ENCODE results near the gene GIMAP7.

The GIMAP7 gene

DNA sequence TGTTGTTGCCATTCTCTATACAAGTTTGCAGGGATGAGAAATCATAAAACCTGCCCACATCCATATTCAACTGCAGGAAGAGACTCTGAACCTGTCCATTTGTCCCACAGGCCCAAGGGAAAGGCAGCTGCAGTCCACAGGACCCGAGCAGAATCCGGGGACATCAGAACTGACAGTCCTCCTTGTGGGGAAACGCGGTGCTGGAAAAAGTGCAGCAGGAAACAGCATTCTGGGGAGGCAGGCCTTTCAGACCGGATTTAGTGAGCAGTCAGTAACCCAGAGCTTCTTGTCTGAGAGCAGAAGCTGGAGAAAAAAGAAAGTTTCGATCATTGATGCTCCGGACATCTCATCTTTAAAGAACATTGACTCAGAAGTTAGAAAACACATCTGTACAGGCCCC lies 40.8 kb upstream of the GIMAP7 start:
- Histone ChIP-seq H3K27ac (ENCODE audit: low read depth, low read length) (no peak overlapping the region), H3K36me3 (ENCODE audit: control insufficient read depth, insufficient read depth, low read length) (no peaks in the 10 kb centered on the region), H3K9ac (ENCODE audit: low read length) (no peak overlapping the region), H3K4me3 (ENCODE audit: low read length) (no peak overlapping the region), H3K79me1 (ENCODE audit: low read length) (no peaks in the 10 kb centered on the region), H3K4ac (ENCODE audit: low read depth, low read length) (no peak overlapping the region), H3K4me2 (ENCODE audit: low read length) (no peak overlapping the region), H3K27me3 (ENCODE audit: insufficient read depth, low read length, poor library complexity) (no peaks in the 10 kb centered on the region), H3K23ac (ENCODE audit: low read length) (no peak overlapping the region), H4K5ac (ENCODE audit: low read length) (no peak overlapping the region), H3K4me1 (ENCODE audit: control insufficient read depth, low read depth, low read length) (no peaks in the 10 kb centered on the region), H3K56ac (ENCODE audit: low read length) (no peak overlapping the region), H2AK5ac (ENCODE audit: low read length) (no peak overlapping the region), H4K8ac (ENCODE audit: low read depth, low read length) (no peak overlapping the region), H2BK120ac (ENCODE audit: low read depth, low read length) (no peak overlapping the region), H2BK15ac (replicated peaks; ENCODE audit: low read depth) (no peak overlapping the region), H2BK5ac (ENCODE audit: low read length) (no peak overlapping the region), H3K79me2 (ENCODE audit: control insufficient read depth, insufficient read depth, low read length) (no peaks in the 10 kb centered on the region), H3K18ac (ENCODE audit: low read length) (no peak overlapping the region)
- DNase-seq = no peak
- no CpG with 5 or more reads among the region's 7 CpGs for WGBS (ENCODE audit: extremely low coverage, insufficient coverage, low lambda C conversion rate)

DNA sequence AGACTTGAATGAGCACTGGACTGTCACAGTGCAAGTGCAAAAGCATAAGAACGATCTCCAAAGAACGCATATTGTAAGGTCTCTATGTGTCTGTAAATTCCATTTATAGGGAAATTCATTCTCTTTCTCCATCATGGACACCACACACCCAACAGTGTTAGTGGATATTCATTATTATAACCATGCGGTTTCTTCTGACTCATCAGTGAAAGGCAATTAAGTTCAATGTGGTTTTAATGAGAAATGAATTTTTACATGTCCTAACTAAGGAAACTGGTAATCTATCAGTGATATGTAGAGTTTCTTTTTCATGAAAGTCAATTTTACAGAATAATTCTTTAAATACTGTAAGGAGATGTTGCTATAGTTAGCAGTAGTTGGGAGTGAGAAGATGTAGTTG lies 38.4 kb upstream of the GIMAP7 start:
- H3K36me3 ChIP-seq (ENCODE audit: control insufficient read depth, insufficient read depth, low read length) = no peaks in the 10 kb centered on the region
- no peak overlapping the region for H3K4me3 ChIP-seq (ENCODE audit: low read length)
- no peak overlapping the region for H3K18ac ChIP-seq (ENCODE audit: low read length)
- H3K79me2 ChIP-seq (ENCODE audit: control insufficient read depth, insufficient read depth, low read length) = no peaks in the 10 kb centered on the region
- no peak overlapping the region for H3K9ac ChIP-seq (ENCODE audit: low read length)
- H2BK5ac ChIP-seq (ENCODE audit: low read length) = no peak overlapping the region
- H3K56ac ChIP-seq (ENCODE audit: low read length) = no peak overlapping the region
- H3K4me1 ChIP-seq (ENCODE audit: control insufficient read depth, low read depth, low read length) = no peaks in the 10 kb centered on the region
- no peak overlapping the region for H3K27ac ChIP-seq (ENCODE audit: low read depth, low read length)
- no peak overlapping the region for H3K4ac ChIP-seq (ENCODE audit: low read depth, low read length)
- H3K23ac ChIP-seq (ENCODE audit: low read length) = no peak overlapping the region
- H3K4me2 ChIP-seq (ENCODE audit: low read length) = no peak overlapping the region
- no peak overlapping the region for H2BK15ac ChIP-seq (replicated peaks; ENCODE audit: low read depth)
- H4K8ac ChIP-seq (ENCODE audit: low read depth, low read length) = no peak overlapping the region
- H2BK120ac ChIP-seq (ENCODE audit: low read depth, low read length) = no peak overlapping the region
- H3K79me1 ChIP-seq (ENCODE audit: low read length) = no peaks in the 10 kb centered on the region
- DNase-seq = no peak
- WGBS (ENCODE audit: extremely low coverage, insufficient coverage, low lambda C conversion rate) = no CpG with 5 or more reads among the region's 3 CpGs
- H4K5ac ChIP-seq (ENCODE audit: low read length) = no peak overlapping the region
- H3K27me3 ChIP-seq (ENCODE audit: insufficient read depth, low read length, poor library complexity) = no peaks in the 10 kb centered on the region
- no peak overlapping the region for H2AK5ac ChIP-seq (ENCODE audit: low read length)

- Histone ChIP-seq H3K4me2 (ENCODE audit: low read length) (no peak overlapping the region), H4K5ac (ENCODE audit: low read length) (no peak overlapping the region), H3K79me1 (ENCODE audit: low read length) (no peaks in the 10 kb centered on the region), H4K8ac (ENCODE audit: low read depth, low read length) (no peak overlapping the region), H3K23ac (ENCODE audit: low read length) (no peak overlapping the region), H2BK5ac (ENCODE audit: low read length) (no peak overlapping the region), H2BK15ac (replicated peaks; ENCODE audit: low read depth) (no peak overlapping the region), H3K27ac (ENCODE audit: low read depth, low read length) (no peak overlapping the region), H2AK5ac (ENCODE audit: low read length) (no peak overlapping the region), H3K18ac (ENCODE audit: low read length) (no peak overlapping the region), H3K27me3 (ENCODE audit: insufficient read depth, low read length, poor library complexity) (no peaks in the 10 kb centered on the region), H3K4ac (ENCODE audit: low read depth, low read length) (no peak overlapping the region), H3K4me1 (ENCODE audit: control insufficient read depth, low read depth, low read length) (no peaks in the 10 kb centered on the region), H3K9ac (ENCODE audit: low read length) (no peak overlapping the region), H2BK120ac (ENCODE audit: low read depth, low read length) (no peak overlapping the region), H3K79me2 (ENCODE audit: control insufficient read depth, insufficient read depth, low read length) (no peaks in the 10 kb centered on the region), H3K4me3 (ENCODE audit: low read length) (no peak overlapping the region), H3K36me3 (ENCODE audit: control insufficient read depth, insufficient read depth, low read length) (no peaks in the 10 kb centered on the region), H3K56ac (ENCODE audit: low read length) (no peak overlapping the region)
- no CpG with 5 or more reads among the region's 25 CpGs for WGBS (ENCODE audit: extremely low coverage, insufficient coverage, low lambda C conversion rate)
- no peak for DNase-seq
Measured at GRCh38 chr7:150476819-150477631, 37.6 kb upstream of the GIMAP7 start.

DNA sequence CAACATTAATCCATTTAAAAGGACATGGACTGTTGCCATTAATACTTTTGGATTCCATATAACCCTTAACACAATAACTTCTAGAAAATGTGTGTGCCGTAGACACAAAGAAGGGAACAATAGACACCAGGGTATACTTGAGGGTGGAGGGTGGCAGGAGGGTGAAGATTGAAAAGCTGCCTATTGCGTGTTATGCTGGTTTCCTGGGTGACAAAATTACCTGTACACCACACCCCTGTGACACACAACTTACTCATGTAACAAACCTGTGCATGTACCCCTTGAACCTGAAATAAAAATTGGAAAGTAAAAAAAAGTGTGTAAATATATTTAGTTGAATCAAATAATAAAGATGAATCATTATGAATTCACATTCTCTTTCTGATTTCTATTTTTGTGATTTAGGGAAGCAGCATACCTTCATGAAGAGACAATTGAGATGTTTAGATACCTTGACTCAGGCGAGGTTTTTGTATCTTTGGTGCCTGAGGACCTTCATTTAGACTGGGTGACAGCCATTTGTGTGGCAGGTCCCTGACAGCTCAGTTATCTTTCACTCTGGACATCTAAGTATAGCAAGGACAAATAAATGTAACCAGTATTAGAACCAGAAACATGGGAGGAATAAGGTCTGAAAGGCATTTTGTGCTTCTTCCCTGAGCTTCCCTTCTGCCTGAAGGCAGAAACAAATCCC lies 35.5 kb upstream of the GIMAP7 start:
- Histone ChIP-seq H3K79me1 (ENCODE audit: low read length) (no peaks in the 10 kb centered on the region), H2BK15ac (replicated peaks; ENCODE audit: low read depth) (no peak overlapping the region), H3K56ac (ENCODE audit: low read length) (no peak overlapping the region), H2BK120ac (ENCODE audit: low read depth, low read length) (no peak overlapping the region), H3K27me3 (ENCODE audit: insufficient read depth, low read length, poor library complexity) (no peaks in the 10 kb centered on the region), H3K18ac (ENCODE audit: low read length) (no peak overlapping the region), H2BK5ac (ENCODE audit: low read length) (no peak overlapping the region), H2AK5ac (ENCODE audit: low read length) (no peak overlapping the region), H3K4me3 (ENCODE audit: low read length) (no peak overlapping the region), H3K4me1 (ENCODE audit: control insufficient read depth, low read depth, low read length) (no peaks in the 10 kb centered on the region), H3K36me3 (ENCODE audit: control insufficient read depth, insufficient read depth, low read length) (no peaks in the 10 kb centered on the region), H4K5ac (ENCODE audit: low read length) (no peak overlapping the region), H3K4me2 (ENCODE audit: low read length) (no peak overlapping the region), H3K27ac (ENCODE audit: low read depth, low read length) (no peak overlapping the region), H3K23ac (ENCODE audit: low read length) (no peak overlapping the region), H3K4ac (ENCODE audit: low read depth, low read length) (no peak overlapping the region), H4K8ac (ENCODE audit: low read depth, low read length) (no peak overlapping the region), H3K79me2 (ENCODE audit: control insufficient read depth, insufficient read depth, low read length) (no peaks in the 10 kb centered on the region), H3K9ac (ENCODE audit: low read length) (no peak overlapping the region)
- no CpG with 5 or more reads among the region's 3 CpGs for WGBS (ENCODE audit: extremely low coverage, insufficient coverage, low lambda C conversion rate)
- no peak for DNase-seq

- no peak overlapping the region for H3K27ac ChIP-seq (ENCODE audit: low read depth, low read length)
- no peak overlapping the region for H3K18ac ChIP-seq (ENCODE audit: low read length)
- no peaks in the 10 kb centered on the region for H3K36me3 ChIP-seq (ENCODE audit: control insufficient read depth, insufficient read depth, low read length)
- no CpG with 5 or more reads among the region's 9 CpGs for WGBS (ENCODE audit: extremely low coverage, insufficient coverage, low lambda C conversion rate)
- no peaks in the 10 kb centered on the region for H3K79me1 ChIP-seq (ENCODE audit: low read length)
- no peak overlapping the region for H2BK120ac ChIP-seq (ENCODE audit: low read depth, low read length)
- no peak for DNase-seq
- H3K56ac ChIP-seq (ENCODE audit: low read length) = no peak overlapping the region
- H3K79me2 ChIP-seq (ENCODE audit: control insufficient read depth, insufficient read depth, low read length) = no peaks in the 10 kb centered on the region
- H2BK15ac ChIP-seq (replicated peaks; ENCODE audit: low read depth) = no peak overlapping the region
- H2BK5ac ChIP-seq (ENCODE audit: low read length) = no peak overlapping the region
- H3K4me1 ChIP-seq (ENCODE audit: control insufficient read depth, low read depth, low read length) = no peaks in the 10 kb centered on the region
- no peak overlapping the region for H4K8ac ChIP-seq (ENCODE audit: low read depth, low read length)
- no peak overlapping the region for H3K4ac ChIP-seq (ENCODE audit: low read depth, low read length)
- H4K5ac ChIP-seq (ENCODE audit: low read length) = no peak overlapping the region
- no peak overlapping the region for H3K4me3 ChIP-seq (ENCODE audit: low read length)
- H2AK5ac ChIP-seq (ENCODE audit: low read length) = no peak overlapping the region
- no peak overlapping the region for H3K23ac ChIP-seq (ENCODE audit: low read length)
- H3K4me2 ChIP-seq (ENCODE audit: low read length) = no peak overlapping the region
- no peaks in the 10 kb centered on the region for H3K27me3 ChIP-seq (ENCODE audit: insufficient read depth, low read length, poor library complexity)
- no peak overlapping the region for H3K9ac ChIP-seq (ENCODE audit: low read length)
Measured at GRCh38 chr7:150481186-150481920, 33.3 kb upstream of the GIMAP7 start.

Data from mesendoderm (in vitro differentiated cells).